Measurements from ENCODE around the gene CDH4. TPM values are rescaled to one million over a fixed set of nuclear protein-coding genes. Genes with fewer than 3 reads are reported as not detected.
"Not testable (repeated sequence)": the region's sequence is repeated elsewhere in the genome, so short reads cannot be mapped to it uniquely, and the experiment has no call there.

Gene CDH4
- polyA plus RNA-seq, 1 donor: 1.7 TPM

DNA sequence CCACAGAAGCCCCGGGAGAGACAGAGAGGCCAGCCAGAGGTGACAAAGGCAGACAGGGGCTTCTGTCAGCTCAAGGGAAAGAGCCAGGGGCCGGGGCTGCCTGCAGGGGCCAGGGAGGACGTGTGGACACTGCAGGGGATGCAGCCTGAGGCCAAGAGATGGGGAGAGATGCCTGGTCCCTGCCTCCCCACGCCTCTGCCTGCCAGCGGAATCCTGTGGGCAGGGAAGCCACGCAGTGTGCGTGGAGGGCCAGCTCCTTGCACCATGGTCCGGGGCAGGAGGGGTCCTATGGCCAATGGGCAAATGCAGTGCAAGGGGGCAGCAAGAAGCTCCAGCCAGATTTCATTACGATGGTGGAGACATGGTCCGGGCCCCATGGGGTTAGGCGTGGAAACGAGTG lies 224.9 kb downstream of the CDH4 start:
- 100% methylated on average over 1 of the region's 12 CpGs for WGBS (ENCODE audit: insufficient coverage, low lambda C conversion rate)

DNA sequence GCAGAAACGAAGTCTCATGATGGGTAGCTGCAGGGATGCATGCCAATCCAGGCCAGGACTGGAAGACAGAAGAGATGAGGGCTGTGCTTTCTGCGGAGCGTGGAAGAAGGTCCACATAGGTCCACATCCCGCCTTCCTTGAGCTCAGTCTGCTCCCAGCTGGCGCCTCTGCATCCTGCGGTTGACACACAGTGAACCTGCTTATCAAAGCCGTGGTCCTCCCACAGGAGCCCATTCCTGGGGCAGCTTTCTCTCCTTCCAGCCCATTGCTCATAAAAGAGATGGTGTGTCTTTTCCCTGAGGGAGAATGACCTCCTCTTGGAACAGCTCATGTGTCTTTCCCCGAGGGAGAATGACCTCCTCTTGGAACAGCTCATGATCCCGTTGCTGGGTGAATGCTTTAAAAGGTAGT lies 225.4 kb downstream of the CDH4 start:
- WGBS (ENCODE audit: insufficient coverage, low lambda C conversion rate): no CpG with 5 or more reads among the region's 9 CpGs

More for the DNA sequence above, 224.9 kb downstream of the CDH4 start:
- no peaks in the 10 kb centered on the region for H3K9me3 ChIP-seq (ENCODE audit: control insufficient read depth, low read depth, low read length)
- H3K4me3 ChIP-seq (ENCODE audit: low read length): no peak overlapping the region
- no peaks in the 10 kb centered on the region for H3K27me3 ChIP-seq (ENCODE audit: control insufficient read depth, insufficient read depth, low read length)
- no peaks in the 10 kb centered on the region for H3K4me1 ChIP-seq (ENCODE audit: control insufficient read depth, insufficient read depth, low read length)
- H3K27ac ChIP-seq (ENCODE audit: low read length): no peak overlapping the region
- no peaks in the 10 kb centered on the region for H3K36me3 ChIP-seq (ENCODE audit: control insufficient read depth, insufficient read depth, low read length)
- DNase-seq: no peak

DNA sequence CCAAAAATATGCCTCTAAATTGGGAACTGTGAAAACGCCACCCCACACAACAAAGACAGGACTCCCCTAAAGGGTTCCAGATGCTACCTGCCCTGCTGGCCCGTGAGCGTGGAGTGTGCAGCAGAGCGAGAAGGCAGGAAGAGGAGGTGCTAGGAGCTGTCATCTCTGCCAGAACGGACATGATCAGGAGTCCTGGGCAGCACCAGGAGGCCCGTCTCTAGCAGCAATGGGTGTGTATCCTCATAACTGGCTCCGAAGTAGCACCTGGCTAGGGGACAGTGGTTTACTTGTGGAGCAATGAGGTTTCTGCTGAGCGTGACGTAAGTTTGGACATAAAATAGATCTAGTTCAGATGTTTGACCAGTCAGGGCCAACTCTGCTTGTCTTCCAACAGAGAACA lies 226.0 kb downstream of the CDH4 start:
- Histone ChIP-seq H3K27ac (ENCODE audit: low read length) (no peak overlapping the region), H3K9me3 (ENCODE audit: control insufficient read depth, low read depth, low read length) (no peaks in the 10 kb centered on the region), H3K4me3 (ENCODE audit: low read length) (no peak overlapping the region), H3K4me1 (ENCODE audit: control insufficient read depth, insufficient read depth, low read length) (no peaks in the 10 kb centered on the region), H3K36me3 (ENCODE audit: control insufficient read depth, insufficient read depth, low read length) (no peaks in the 10 kb centered on the region), H3K27me3 (ENCODE audit: control insufficient read depth, insufficient read depth, low read length) (no peaks in the 10 kb centered on the region)
- no CpG with 5 or more reads among the region's 9 CpGs for WGBS (ENCODE audit: insufficient coverage, low lambda C conversion rate)
- no peak for DNase-seq

More for the DNA sequence above, 225.4 kb downstream of the CDH4 start:
- H3K4me1 ChIP-seq (ENCODE audit: control insufficient read depth, insufficient read depth, low read length): no peaks in the 10 kb centered on the region
- H3K4me3 ChIP-seq (ENCODE audit: low read length): no peak overlapping the region
- H3K36me3 ChIP-seq (ENCODE audit: control insufficient read depth, insufficient read depth, low read length): no peaks in the 10 kb centered on the region
- no peaks in the 10 kb centered on the region for H3K27me3 ChIP-seq (ENCODE audit: control insufficient read depth, insufficient read depth, low read length)
- no peak for DNase-seq
- no peak overlapping the region for H3K27ac ChIP-seq (ENCODE audit: low read length)
- no peaks in the 10 kb centered on the region for H3K9me3 ChIP-seq (ENCODE audit: control insufficient read depth, low read depth, low read length)

DNA sequence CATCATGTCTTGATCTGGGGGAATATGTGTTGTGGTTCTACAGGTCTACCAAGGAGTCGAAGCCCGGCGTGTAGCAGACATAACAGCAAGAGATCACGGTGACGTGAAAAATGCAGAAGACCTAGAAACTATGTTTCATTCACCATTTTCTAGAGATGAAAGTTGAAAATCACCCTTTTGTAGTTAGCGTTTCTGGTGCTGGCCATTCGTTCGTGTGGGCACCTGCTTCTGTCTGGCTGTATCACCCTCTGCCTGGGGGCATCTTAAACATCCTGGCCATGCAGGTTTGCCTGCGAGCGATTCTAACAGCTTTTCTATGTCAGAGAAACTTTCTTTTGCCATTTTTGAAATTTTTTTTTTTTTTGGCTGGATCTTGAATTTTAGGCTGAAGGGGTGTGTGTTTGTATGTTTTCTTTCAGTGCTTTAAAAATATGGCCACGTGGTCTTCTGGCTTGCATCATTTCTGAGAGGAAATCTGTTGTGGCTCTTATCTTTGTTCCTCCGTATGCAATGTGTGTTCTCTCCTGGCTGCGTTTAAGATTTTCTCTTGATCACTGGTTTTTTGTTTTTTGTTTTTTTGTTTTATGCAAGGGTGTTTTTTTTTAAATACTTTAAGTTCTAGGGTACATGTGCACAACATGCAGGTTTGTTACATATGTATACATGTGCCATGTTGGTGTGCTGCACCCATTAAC lies 226.7 kb downstream of the CDH4 start:
- H3K36me3 ChIP-seq (ENCODE audit: control insufficient read depth, insufficient read depth, low read length): no peaks in the 10 kb centered on the region
- H3K9me3 ChIP-seq (ENCODE audit: control insufficient read depth, low read depth, low read length): no peaks in the 10 kb centered on the region
- H3K4me1 ChIP-seq (ENCODE audit: control insufficient read depth, insufficient read depth, low read length): no peaks in the 10 kb centered on the region
- no peak overlapping the region for H3K27ac ChIP-seq (ENCODE audit: low read length)
- DNase-seq: no peak
- no peaks in the 10 kb centered on the region for H3K27me3 ChIP-seq (ENCODE audit: control insufficient read depth, insufficient read depth, low read length)
- H3K4me3 ChIP-seq (ENCODE audit: low read length): no peak overlapping the region
- 75% methylated on average over 2 of the region's 13 CpGs for WGBS (ENCODE audit: insufficient coverage, low lambda C conversion rate)

DNA sequence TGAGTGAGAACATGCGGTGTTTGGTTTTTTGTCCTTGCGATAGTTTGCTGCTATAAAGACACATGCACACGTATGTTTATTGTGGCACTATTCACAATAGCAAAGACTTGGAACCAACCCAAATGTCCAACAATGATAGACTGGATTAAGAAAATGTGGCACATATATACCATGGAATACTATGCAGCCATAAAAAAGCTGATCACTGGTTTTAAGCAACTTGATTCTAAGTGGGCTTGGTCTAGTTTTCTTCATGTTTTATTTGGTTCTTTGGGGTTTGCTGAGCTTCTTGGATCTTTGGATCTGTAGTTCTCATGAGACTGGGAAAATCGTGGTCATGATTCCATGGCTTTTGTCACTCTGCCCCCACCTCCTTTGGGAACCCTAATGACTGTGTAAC lies 227.4 kb downstream of the CDH4 start:
- not testable (repeated sequence) for DNase-seq; H3K4me3 ChIP-seq (ENCODE audit: low read length); H3K36me3 ChIP-seq (ENCODE audit: control insufficient read depth, insufficient read depth, low read length); H3K9me3 ChIP-seq (ENCODE audit: control insufficient read depth, low read depth, low read length); H3K4me1 ChIP-seq (ENCODE audit: control insufficient read depth, insufficient read depth, low read length); H3K27me3 ChIP-seq (ENCODE audit: control insufficient read depth, insufficient read depth, low read length); H3K27ac ChIP-seq (ENCODE audit: low read length)
- no CpG with 5 or more reads among the region's 4 CpGs for WGBS (ENCODE audit: insufficient coverage, low lambda C conversion rate)

DNA sequence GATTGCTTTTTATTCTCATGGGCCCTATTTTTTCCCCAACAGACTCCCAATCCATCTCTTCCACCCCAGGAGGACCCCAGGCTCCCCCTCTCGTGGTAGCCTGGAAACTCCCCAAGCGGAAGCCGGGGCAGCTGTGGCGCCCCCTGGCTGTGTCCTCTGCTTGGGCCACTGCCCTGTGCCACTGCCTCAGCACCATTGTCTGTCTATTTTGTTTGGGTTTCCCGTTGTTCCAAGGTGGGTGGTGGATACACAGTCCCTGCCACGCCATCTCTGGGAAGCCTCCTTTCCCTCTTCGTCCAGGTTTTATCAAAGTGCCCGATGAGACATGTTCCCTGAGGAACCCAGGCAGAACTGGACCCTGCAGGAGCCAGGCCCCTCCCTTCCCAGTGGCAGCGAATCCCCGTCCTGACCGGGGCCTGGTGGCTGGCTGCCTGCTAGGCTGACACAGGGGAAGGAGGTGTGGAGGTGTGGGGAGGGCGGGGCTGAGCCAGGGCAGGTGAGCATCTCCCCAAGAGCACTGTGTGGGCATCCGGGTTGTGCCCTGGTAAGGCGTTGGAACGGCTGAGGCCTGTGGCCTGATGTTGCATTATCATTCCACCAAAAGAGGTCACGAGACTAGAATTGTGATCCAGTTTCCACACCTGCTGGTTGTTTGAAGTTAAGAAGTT lies 228.2 kb downstream of the CDH4 start:
- no peaks in the 10 kb centered on the region for H3K27me3 ChIP-seq (ENCODE audit: control insufficient read depth, insufficient read depth, low read length)
- no peak for DNase-seq
- H3K36me3 ChIP-seq (ENCODE audit: control insufficient read depth, insufficient read depth, low read length): no peaks in the 10 kb centered on the region
- H3K9me3 ChIP-seq (ENCODE audit: control insufficient read depth, low read depth, low read length): no peaks in the 10 kb centered on the region
- no peak overlapping the region for H3K27ac ChIP-seq (ENCODE audit: low read length)
- no peak overlapping the region for H3K4me3 ChIP-seq (ENCODE audit: low read length)
- H3K4me1 ChIP-seq (ENCODE audit: control insufficient read depth, insufficient read depth, low read length): no peaks in the 10 kb centered on the region
- WGBS (ENCODE audit: insufficient coverage, low lambda C conversion rate): no CpG with 5 or more reads among the region's 16 CpGs

DNA sequence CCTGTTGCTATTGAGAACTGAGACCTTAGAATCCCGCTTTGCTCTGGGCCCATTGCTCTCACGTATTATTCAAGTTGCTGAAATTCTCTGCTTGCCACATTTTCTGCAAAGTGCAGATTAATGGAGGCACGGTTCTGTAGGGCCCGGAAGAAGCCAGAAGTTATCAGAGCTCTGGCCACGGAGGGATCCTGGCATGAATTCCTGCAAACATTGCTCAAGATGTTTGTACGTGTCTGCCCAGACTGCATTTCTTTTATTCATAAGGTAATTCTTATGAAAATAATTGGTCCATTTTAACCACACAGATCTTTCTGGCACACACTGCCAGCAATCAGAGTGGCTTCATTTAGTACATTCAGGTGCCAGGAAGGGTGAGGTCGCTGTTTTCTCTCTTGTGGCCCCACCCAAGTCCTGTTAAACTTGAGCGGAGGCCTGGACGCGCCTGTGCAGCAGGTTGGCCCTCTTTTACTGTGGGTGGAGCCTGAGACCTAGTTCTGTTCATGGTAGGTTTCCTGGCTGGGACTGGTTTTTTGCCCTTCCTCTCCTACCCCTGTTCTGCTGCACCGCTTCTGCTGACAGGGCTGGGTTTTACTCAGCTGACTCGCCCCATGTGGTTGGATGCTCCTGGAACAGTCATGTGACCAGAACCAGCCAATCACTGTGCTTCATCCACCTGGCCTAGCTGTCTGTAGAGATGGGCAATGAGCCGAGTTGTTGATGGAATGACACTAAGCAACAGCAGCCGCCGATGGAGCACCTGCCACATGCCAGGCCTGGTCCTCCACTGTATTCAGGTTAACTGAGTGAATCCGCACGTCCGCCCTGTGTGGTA lies 230.2 kb downstream of the CDH4 start:
- no peak overlapping the region for H3K27ac ChIP-seq (ENCODE audit: low read length)
- no peak for DNase-seq
- H3K9me3 ChIP-seq (ENCODE audit: control insufficient read depth, low read depth, low read length): no peaks in the 10 kb centered on the region
- H3K36me3 ChIP-seq (ENCODE audit: control insufficient read depth, insufficient read depth, low read length): no peaks in the 10 kb centered on the region
- no peak overlapping the region for H3K4me3 ChIP-seq (ENCODE audit: low read length)
- no peaks in the 10 kb centered on the region for H3K27me3 ChIP-seq (ENCODE audit: control insufficient read depth, insufficient read depth, low read length)
- no peaks in the 10 kb centered on the region for H3K4me1 ChIP-seq (ENCODE audit: control insufficient read depth, insufficient read depth, low read length)
- no CpG with 5 or more reads among the region's 18 CpGs for WGBS (ENCODE audit: insufficient coverage, low lambda C conversion rate)

DNA sequence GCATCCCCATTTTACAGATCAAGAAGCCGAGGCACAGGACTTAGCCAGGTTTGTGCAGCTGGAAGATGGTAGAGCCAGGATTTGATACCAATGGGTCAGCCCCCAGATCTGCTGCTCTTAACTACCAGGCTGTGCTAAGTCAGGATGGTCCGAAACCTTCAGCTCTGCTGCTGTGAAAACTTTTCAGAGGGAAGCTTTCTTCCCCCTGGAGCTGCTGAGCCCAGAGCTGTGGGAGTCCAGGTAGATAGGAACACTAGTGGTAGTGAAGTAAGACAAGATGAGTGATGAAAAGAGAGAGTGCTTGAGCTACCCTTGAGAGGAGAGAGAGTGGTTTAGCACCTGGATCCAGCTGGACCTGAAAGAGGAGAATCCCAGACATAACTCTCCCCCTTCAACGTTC lies 230.8 kb downstream of the CDH4 start:
- Histone ChIP-seq H3K36me3 (ENCODE audit: control insufficient read depth, insufficient read depth, low read length) (no peaks in the 10 kb centered on the region), H3K4me1 (ENCODE audit: control insufficient read depth, insufficient read depth, low read length) (no peaks in the 10 kb centered on the region), H3K27ac (ENCODE audit: low read length) (no peak overlapping the region), H3K9me3 (ENCODE audit: control insufficient read depth, low read depth, low read length) (no peaks in the 10 kb centered on the region), H3K27me3 (ENCODE audit: control insufficient read depth, insufficient read depth, low read length) (no peaks in the 10 kb centered on the region), H3K4me3 (ENCODE audit: low read length) (no peak overlapping the region)
- WGBS (ENCODE audit: insufficient coverage, low lambda C conversion rate): no CpG with 5 or more reads among the region's 3 CpGs
- DNase-seq: no peak

DNA sequence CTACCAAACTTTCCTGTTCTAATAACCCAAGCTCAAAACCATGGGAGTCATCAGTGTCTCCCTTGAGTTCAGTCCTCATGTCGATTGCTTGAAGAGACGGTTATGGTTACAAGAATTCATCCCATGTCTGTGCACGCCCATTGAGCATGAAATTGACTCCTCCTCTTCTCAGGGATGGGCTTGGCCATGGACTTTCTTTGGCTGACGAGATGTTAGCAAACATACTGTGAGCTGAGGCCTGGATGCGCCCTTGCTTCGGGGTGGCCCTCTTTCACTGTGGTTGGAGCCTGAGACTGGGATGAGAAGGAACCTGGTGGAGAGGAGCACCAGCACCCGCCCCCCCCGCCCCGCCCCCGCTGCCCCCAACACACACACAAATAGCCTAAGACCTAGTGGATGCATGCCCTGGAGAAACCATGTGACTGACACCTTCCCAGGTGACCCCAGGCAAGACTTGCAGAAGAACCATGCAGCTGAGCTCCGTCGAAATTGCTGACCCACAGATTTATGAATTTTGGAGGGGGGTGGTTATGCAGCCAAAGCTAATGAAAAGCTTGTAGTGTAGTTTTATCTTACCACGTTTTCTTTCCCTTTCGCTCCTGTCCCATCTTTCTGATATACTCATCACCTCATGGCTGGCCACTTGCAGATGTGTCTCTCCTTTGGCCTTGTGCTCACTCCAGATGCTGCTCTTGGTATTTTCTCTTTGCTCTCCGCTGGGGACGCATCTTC lies 231.4 kb downstream of the CDH4 start:
- Histone ChIP-seq H3K9me3 (ENCODE audit: control insufficient read depth, low read depth, low read length) (no peaks in the 10 kb centered on the region), H3K36me3 (ENCODE audit: control insufficient read depth, insufficient read depth, low read length) (no peaks in the 10 kb centered on the region), H3K4me3 (ENCODE audit: low read length) (no peak overlapping the region), H3K4me1 (ENCODE audit: control insufficient read depth, insufficient read depth, low read length) (no peaks in the 10 kb centered on the region), H3K27me3 (ENCODE audit: control insufficient read depth, insufficient read depth, low read length) (no peaks in the 10 kb centered on the region), H3K27ac (ENCODE audit: low read length) (no peak overlapping the region)
- WGBS (ENCODE audit: insufficient coverage, low lambda C conversion rate): 73% methylated on average over 4 of the region's 16 CpGs
- no peak for DNase-seq

DNA sequence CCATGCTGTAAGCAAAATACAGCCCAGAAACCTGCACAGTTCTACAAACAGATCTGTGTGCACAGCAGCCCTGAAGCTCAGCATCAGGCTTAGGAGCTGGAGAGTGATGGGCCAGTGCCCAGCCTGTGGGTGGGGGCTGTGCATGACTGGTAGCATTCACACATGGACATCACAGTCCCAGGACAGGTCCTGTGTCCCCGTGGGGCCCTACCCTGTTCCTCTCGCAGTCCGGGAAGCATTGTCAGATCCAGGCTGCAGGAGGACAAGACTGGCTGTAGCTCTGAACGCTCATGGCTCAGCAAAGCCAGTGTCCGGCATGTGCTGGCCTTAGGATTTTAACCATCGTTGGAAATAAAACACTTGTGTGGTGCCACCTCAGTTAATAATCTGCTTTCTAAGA lies 234.1 kb downstream of the CDH4 start:
- H3K4me3 ChIP-seq (ENCODE audit: low read length): no peak overlapping the region
- H3K27me3 ChIP-seq (ENCODE audit: control insufficient read depth, insufficient read depth, low read length): no peaks in the 10 kb centered on the region
- no peaks in the 10 kb centered on the region for H3K36me3 ChIP-seq (ENCODE audit: control insufficient read depth, insufficient read depth, low read length)
- no peaks in the 10 kb centered on the region for H3K4me1 ChIP-seq (ENCODE audit: control insufficient read depth, insufficient read depth, low read length)
- no peak overlapping the region for H3K27ac ChIP-seq (ENCODE audit: low read length)
- WGBS (ENCODE audit: insufficient coverage, low lambda C conversion rate): no CpG with 5 or more reads among the region's 6 CpGs
- DNase-seq: no peak
- no peaks in the 10 kb centered on the region for H3K9me3 ChIP-seq (ENCODE audit: control insufficient read depth, low read depth, low read length)
